Measurements from ENCODE around the gene CALML6.

CALML6 gene, protein sequence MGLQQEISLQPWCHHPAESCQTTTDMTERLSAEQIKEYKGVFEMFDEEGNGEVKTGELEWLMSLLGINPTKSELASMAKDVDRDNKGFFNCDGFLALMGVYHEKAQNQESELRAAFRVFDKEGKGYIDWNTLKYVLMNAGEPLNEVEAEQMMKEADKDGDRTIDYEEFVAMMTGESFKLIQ

DNA sequence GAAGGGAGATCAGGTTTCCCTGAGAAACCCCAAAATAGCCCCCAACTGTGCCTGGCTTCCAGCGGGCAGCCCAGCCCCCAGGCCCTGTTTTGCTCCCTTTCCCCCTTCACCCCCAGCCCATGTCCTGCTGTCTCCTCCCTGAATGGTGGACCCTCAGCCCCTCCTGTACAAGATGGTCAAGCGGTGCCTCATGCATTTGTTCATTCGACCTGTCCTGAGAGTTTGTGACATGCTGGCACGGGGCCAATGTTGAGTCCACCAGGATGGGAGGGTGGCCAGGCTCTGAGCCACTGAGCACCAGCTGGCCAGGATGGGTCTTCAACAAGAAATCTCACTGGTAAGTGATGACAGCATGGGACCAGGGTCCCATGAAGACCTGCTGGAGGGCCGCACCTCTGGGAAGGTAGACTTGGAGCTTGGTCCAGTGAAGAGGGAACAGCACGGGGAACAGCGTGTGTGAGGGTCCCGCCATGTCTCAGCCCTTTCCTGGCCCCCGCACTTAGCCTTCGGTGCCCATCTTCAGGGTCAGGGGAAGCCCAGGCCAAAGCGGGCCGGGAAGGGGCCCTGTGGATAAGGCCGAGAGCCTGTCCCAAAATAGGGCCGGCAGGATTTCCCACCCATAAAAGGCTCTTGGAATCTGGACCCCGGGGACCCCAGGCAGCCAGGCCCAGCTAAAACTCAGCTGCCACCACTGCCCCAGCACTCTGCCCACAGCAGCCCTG is at the start of gene CALML6:
Gene CALML6, plus strand, starts transcription at position 290 of the 722 bp plus-strand sequence. Its CDS starts 21 bp downstream, at position 311.
- TF ChIP-seq ZNF23 (tag by site-specific recombination; IDR thresholded peaks at IDR 0.05; ENCODE audit: borderline replicate concordance) (no peak), KLF7 (tag by site-specific recombination; IDR thresholded peaks at IDR 0.05; ENCODE audit: borderline replicate concordance) (no peak), ZIC2 (tag by site-specific recombination; IDR thresholded peaks at IDR 0.05) (peak; percentile 58; the same call in 1 of the 2 replicates), ZNF629 (tag by site-specific recombination; IDR thresholded peaks at IDR 0.05) (no peak), OVOL3 (tag by site-specific recombination; IDR thresholded peaks at IDR 0.05) (no peak), ZFP3 (tag by site-specific recombination; IDR thresholded peaks at IDR 0.05; ENCODE audit: low read depth) (no peak), FEZF1 (tag by site-specific recombination; IDR thresholded peaks at IDR 0.05) (no peak), GLIS1 (tag by site-specific recombination; IDR thresholded peaks at IDR 0.05) (0 out of 2 replicates have a peak, but pooled peaks have one; percentile 10), GLI4 (tag by site-specific recombination; IDR thresholded peaks at IDR 0.05) (no peak), ZNF302 (tag by site-specific recombination; IDR thresholded peaks at IDR 0.05; ENCODE audit: low read depth) (no peak), HOXA7 (CRISPR knock-in tag; IDR thresholded peaks at IDR 0.05; ENCODE audit: borderline replicate concordance) (no peak), ZNF658 (tag by site-specific recombination; IDR thresholded peaks at IDR 0.05) (no peak), ZNF624 (tag by site-specific recombination; IDR thresholded peaks at IDR 0.05) (no peak)
- TF ChIP-seq, protein P1, sequence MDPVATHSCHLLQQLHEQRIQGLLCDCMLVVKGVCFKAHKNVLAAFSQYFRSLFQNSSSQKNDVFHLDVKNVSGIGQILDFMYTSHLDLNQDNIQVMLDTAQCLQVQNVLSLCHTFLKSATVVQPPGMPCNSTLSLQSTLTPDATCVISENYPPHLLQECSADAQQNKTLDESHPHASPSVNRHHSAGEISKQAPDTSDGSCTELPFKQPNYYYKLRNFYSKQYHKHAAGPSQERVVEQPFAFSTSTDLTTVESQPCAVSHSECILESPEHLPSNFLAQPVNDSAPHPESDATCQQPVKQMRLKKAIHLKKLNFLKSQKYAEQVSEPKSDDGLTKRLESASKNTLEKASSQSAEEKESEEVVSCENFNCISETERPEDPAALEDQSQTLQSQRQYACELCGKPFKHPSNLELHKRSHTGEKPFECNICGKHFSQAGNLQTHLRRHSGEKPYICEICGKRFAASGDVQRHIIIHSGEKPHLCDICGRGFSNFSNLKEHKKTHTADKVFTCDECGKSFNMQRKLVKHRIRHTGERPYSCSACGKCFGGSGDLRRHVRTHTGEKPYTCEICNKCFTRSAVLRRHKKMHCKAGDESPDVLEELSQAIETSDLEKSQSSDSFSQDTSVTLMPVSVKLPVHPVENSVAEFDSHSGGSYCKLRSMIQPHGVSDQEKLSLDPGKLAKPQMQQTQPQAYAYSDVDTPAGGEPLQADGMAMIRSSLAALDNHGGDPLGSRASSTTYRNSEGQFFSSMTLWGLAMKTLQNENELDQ (tag by site-specific recombination; IDR thresholded peaks at IDR 0.05; ENCODE audit: low read depth) = no peak
- H3K36me3 ChIP-seq (ENCODE audit: control insufficient read depth in 2 of 2, insufficient read depth in 1 of 2, low read length in 2 of 2) = no peaks in the 10 kb centered on the region
- H3K27ac ChIP-seq (ENCODE audit: extremely low read depth, low read depth, low read length) = no peak within 1 kb of the TSS
- no peaks in the 10 kb centered on the region for H3K4me1 ChIP-seq (ENCODE audit: control insufficient read depth, insufficient read depth, low read length)
- POLR2A ChIA-PET = no interaction called here
- no peak within 1 kb of the TSS for H3K4me3 ChIP-seq (ENCODE audit: low read depth, low read length)
- CTCF ChIA-PET = interaction anchor here (1.6 kb wide), 1 partner anchor 131 kb away, joined by 4 read pairs; no protein-coding TSS in a partner anchor
- no peaks in the 10 kb centered on the region for H3K9me3 ChIP-seq (ENCODE audit: control insufficient read depth, insufficient read depth, low read depth, low read length)

DNA sequence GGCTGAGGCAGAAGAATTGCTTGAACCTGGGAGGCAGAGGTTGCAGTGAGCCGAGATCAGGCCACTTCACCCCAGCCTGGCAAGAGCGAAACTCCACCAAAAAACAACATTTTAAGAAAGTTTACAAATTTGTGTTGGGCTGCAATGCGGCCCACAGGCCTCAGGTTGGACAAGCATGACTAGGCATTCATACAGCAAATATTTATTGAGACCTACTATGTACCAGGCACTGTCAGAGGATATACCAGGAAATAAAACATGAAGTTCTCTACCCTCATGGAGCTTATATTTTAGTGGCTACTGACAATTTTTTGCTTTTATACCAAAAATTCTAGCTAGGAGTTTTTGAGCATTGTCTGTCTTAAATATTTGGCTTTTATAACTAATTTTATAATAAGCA is 47.9 kb upstream of the CALML6 start:
- ChIA-PET CTCF (no interaction called here), POLR2A (no interaction called here)
- Histone ChIP-seq H3K27ac (ENCODE audit: extremely low read depth, low read depth, low read length) (no peak overlapping the region), H3K36me3 (ENCODE audit: control insufficient read depth in 2 of 2, insufficient read depth in 1 of 2, low read length in 2 of 2) (peaks cover 3 to 12% of the 10 kb centered on the region in 2 experiments; a peak in 2 of 3 replicates), H3K4me3 (ENCODE audit: low read depth, low read length) (no peak overlapping the region), H3K9me3 (ENCODE audit: control insufficient read depth, insufficient read depth, low read depth, low read length) (no peaks in the 10 kb centered on the region), H3K4me1 (ENCODE audit: control insufficient read depth, insufficient read depth, low read length) (no peaks in the 10 kb centered on the region)
- TF ChIP-seq ZNF248 (tag by site-specific recombination; IDR thresholded peaks at IDR 0.05) = no peak

DNA sequence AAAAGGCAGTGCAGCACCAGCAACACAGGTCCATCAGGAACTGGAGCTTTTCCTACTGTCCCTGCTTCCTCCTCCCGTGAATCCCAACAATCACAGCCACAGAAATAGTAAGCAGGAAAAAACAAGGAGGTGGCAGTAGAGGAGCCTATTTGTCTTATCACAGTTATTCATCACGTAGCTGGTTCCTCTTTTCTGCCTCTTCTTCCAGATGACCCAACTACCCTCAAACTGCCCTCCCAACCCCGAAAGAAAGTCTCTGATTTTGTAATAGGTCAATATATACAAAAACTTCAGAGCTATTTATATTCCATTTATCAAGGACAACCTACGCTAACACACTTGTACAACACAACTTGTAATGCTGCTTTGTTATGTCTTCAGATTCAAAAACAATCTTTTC is 45.6 kb upstream of the CALML6 start:
- Histone ChIP-seq H3K9me3 (ENCODE audit: control insufficient read depth, insufficient read depth, low read depth, low read length) (no peaks in the 10 kb centered on the region), H3K4me3 (ENCODE audit: low read depth, low read length) (no peak overlapping the region), H3K27ac (ENCODE audit: extremely low read depth, low read depth, low read length) (no peak overlapping the region), H3K36me3 (ENCODE audit: control insufficient read depth in 2 of 2, insufficient read depth in 1 of 2, low read length in 2 of 2) (peaks cover 3 to 23% of the 10 kb centered on the region in 2 experiments; a peak in 2 of 3 replicates), H3K4me1 (ENCODE audit: control insufficient read depth, insufficient read depth, low read length) (no peaks in the 10 kb centered on the region)
- ChIA-PET CTCF (interaction anchor here (0.6 to 1.5 kb wide), 5 partner anchors 16 to 682 kb away, joined by 4 to 8 read pairs (median 5); no protein-coding TSS in a partner anchor), POLR2A (interaction anchor here (1.0 kb wide), 1 partner anchor 14 kb away, joined by 3 read pairs; no protein-coding TSS in a partner anchor)
- TF ChIP-seq ZBTB17 (tag by site-specific recombination; IDR thresholded peaks at IDR 0.05) (no peak), ZNF624 (tag by site-specific recombination; IDR thresholded peaks at IDR 0.05) (no peak), ZNF416 (tag by site-specific recombination; IDR thresholded peaks at IDR 0.05) (no peak), KLF9 (tag by site-specific recombination; IDR thresholded peaks at IDR 0.05; ENCODE audit: low read depth) (no peak), ZNF555 (tag by site-specific recombination; conservative IDR thresholded peaks at IDR 0.05) (no peak), ZNF404 (tag by site-specific recombination; IDR thresholded peaks at IDR 0.05) (no peak), ZNF202 (tag by site-specific recombination; IDR thresholded peaks at IDR 0.05; ENCODE audit: borderline replicate concordance) (no peak), SETDB1 (IDR thresholded peaks at IDR 0.05; ENCODE audit: insufficient read length, low read length) (no peak), ZNF610 (tag by site-specific recombination; IDR thresholded peaks at IDR 0.05; ENCODE audit: borderline replicate concordance) (no peak)
- TF ChIP-seq, protein P2, sequence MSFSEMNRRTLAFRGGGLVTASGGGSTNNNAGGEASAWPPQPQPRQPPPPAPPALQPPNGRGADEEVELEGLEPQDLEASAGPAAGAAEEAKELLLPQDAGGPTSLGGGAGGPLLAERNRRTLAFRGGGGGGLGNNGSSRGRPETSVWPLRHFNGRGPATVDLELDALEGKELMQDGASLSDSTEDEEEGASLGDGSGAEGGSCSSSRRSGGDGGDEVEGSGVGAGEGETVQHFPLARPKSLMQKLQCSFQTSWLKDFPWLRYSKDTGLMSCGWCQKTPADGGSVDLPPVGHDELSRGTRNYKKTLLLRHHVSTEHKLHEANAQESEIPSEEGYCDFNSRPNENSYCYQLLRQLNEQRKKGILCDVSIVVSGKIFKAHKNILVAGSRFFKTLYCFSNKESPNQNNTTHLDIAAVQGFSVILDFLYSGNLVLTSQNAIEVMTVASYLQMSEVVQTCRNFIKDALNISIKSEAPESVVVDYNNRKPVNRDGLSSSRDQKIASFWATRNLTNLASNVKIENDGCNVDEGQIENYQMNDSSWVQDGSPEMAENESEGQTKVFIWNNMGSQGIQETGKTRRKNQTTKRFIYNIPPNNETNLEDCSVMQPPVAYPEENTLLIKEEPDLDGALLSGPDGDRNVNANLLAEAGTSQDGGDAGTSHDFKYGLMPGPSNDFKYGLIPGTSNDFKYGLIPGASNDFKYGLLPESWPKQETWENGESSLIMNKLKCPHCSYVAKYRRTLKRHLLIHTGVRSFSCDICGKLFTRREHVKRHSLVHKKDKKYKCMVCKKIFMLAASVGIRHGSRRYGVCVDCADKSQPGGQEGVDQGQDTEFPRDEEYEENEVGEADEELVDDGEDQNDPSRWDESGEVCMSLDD (tag by site-specific recombination; IDR thresholded peaks at IDR 0.05) = no peak
- TF ChIP-seq, protein P3, sequence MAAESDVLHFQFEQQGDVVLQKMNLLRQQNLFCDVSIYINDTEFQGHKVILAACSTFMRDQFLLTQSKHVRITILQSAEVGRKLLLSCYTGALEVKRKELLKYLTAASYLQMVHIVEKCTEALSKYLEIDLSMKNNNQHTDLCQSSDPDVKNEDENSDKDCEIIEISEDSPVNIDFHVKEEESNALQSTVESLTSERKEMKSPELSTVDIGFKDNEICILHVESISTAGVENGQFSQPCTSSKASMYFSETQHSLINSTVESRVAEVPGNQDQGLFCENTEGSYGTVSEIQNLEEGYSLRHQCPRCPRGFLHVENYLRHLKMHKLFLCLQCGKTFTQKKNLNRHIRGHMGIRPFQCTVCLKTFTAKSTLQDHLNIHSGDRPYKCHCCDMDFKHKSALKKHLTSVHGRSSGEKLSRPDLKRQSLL (tag by site-specific recombination; IDR thresholded peaks at IDR 0.05) = no peak
